Globus pallidus (tissue), 1 donor: ENCODE data around the gene LSG1.

Source experiments
- DNase-seq: peaks from one replicate; pipeline ENCODE4 v3.0.0-alpha.2; 2015; ENCODE audit warnings: low spot score

Gene LSG1

DNA sequence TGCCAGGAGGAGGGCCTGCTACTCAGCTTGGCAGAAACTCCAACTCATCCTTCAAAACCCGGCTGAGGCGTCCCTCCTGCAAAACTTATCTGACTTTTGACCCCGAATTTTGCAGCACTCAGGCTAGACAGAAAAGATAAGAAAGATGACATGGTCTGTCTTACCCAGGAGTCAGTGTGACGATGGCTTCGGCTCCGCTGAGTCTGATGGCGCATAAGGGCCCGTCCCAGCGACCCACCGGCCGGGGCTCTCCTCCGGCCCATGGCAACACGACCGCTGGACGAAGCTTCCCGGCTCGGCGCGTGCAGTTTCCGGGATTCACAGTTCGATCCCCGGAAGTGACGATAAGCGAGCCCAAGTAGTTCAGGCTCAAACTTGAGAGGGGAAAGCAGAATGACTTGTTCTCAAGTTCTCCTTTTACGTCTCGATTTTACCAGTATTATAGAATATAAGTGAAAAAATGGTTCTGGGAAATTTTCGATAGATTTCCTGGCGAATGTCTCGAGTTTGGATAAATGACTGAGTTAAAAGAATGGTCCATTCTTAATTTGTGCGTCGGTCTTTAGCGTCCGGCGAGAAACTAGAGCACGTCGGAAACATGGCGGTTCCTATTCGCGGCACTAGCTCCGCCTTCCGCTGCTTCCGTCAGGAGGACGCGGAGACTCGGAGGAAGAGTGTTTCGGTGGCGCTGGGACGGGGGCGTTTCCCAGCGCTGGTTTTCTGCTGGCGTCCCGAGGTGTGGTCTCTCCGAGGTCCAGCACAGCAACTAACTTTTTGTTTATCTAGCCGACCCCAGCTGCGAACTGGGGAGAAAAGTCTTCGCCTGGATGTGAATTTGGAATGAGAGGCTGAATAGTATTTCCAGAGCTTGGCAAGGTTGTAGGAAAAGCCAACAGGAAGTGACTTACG is at the start of gene LSG1:
LSG1 (minus strand) TSS at position 292 of the 909 bp plus-strand sequence; CDS start at position 263, 29 bp downstream.
- DNase-seq: peak; percentile 92

DNA sequence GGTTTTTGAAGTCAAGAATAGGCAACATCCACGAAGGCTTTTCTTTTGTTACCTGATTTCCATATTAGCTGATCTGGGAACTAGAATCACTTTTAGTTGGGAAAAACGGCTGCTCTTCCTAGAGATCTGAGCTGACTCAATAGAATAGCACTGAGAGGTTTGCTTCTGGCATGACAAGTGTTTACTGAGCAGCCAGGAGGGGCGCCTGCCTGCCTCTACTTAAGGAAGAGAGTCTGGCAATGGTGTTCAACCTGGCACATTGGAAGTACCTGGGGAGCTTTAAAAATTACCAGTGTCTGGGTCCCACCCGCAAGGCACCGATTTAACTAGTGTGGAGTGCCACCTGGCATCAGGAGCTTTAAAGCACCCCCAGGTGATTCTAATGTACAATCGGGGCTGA is 48.1 kb upstream of the LSG1 start:
- DNase-seq: no peak

DNA sequence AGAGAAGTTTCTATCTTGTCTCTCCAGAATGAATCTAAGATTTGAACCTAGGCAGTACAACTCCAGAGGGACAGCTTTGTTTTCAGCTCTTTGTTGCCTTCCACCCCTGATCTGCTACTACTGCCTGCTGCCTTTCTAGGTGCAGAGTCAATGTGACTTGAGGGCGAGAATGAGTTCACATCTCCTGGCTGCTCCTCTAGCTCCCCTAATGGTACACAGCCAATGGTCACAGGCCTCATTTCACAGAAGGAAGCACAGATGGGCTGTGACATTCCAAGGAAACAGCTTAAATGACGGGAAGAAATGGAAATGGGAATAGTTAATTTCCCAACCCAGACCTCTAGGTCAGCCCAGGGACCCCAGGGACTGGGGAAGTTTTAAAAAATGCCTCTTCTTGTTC is 46.1 kb upstream of the LSG1 start:
- no peak for DNase-seq

DNA sequence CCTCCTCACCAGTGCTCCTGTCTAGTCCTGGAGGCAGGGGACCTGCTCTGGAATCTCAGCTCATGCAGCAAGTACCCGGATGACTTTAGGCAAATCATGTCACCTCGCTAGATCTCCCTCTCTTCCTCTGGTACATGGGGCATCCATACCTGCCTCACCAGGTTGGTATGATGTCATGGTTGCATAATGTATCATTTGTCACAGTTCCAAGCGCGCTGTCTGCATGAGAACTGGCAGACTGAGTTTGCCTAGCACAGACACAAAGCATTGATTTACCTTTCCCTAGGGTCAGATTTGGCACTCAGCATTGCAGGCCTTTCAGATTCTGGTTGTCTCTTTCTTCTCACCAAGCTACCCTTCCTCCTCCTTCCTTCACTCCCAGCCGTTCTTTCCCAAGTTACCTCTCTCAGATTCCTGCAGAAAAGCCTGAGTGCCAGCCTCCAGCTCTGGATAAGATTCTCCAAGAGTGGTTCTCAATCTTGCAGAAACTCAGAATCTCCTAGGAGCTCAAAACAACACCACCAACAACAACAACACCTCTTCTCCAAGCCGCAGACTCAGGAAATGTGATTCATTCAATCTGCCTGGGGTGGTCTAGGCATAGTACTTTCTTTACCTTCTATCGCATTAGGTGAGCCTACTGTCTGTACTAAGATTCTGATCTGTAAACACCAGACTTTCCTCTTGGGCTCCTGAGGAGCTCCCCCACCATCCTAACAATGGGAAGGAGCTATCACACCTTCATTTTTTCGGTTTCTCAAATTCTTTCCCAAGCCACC is 43.2 kb upstream of the LSG1 start:
- no peak for DNase-seq

DNA sequence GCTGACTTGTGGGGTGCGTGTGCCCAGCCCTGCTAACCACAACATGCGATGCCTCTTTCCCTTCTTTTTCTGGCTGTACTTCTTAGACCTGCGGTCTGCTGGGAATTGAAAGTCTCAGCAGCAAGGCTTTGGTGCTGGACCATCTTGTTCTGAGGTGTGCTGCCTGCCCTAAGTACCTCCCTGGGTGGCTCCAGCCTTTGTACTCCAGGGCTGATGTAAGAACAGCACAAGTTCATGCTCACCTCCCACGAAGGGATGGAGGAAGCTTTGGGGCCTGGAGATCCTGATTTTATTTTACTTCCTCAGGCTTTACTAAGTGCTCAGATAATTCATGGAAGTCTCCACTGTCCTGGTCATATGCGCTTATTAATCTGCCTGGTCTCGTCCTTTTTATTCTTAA is 42.6 kb upstream of the LSG1 start:
- no peak for DNase-seq

DNA sequence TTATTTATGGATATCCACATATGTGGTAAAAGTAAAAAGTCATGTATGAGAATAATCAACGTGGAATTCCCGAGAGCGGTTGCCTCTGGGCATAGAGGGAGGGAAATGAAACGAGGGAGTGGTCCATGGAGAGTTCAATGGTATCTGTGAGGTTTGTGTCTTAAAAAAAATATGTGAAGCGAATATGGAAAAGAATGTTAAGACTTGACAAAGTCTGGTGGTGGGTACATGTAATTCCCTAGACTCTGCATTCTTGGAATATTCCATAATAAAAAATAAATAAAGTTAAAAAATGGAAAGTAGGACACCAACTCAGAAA is 42.1 kb upstream of the LSG1 start:
- DNase-seq: no peak

DNA sequence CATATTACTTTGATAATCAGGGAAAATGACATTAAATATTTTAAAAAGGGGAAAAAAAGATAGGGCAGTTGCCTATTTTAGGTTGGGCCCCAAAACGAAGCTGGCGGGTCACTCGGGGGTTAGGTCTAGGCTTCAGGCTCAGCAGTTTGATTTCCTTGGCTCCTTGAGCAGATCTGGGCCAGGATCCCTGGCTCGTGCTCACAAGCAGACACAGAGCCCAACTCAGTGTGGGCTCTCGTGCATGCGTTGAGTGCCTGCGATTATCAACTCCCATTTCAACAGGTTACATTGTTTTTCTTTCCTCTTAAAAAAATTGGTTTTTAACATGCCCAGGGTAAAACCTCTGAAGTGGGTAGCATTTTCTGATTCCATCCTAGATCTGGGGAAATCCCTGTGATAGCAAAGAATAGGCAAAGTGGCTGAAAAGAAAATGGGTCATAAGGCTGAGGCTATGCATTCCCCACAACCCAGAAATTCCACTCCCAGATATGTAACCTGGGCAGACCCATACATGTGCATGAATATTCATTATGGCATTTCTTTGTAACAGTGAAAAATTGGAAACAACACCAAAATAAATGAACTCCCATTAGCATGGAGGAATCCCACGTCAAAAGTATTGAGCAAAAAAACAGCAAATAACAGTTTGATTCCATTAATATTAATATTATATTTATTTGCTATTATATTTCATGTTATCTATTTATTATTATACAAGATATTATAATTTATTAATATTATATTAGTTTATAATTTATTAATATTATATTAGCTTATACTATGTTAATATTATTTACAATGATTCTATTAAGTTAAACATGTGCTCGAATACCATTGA is 41.5 kb upstream of the LSG1 start:
- DNase-seq: no peak

DNA sequence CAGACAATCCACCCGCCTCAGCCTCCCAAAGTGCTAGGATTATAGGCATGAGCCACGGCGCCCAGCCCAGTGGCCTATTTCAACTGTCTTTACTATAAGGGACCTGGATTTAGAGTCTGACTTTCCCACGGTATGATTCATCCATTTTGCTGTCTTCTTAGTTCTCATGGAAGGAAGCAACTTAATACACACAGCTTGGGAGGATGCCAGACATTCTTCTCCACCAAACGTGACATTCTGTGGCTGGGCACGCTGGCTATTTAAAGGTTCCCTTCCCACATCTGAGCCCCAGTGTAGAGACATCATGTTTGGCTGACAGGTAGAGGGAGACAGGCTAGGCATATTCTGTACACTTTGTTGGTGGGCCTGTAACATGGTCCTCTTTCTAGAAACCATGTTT is 39.9 kb upstream of the LSG1 start:
- no peak for DNase-seq

DNA sequence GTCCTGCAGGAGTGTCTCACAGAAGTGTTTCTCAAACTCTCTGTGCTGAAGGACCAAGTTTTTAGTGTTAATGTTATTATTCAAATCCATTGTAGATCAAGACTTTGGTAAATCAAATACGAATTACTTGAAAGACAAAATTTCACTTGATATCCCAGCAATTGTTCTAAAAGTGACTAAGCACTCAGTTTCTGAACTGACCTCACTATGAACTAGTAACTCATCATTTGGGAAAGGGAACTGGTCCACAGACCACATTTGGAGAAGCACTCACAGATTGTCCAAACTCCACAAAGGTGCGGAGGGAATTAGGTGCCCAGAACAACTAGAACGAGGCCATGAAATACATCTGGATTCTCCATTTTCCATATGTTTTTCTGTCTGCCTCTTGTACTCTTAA is 39.3 kb upstream of the LSG1 start:
- no peak for DNase-seq

DNA sequence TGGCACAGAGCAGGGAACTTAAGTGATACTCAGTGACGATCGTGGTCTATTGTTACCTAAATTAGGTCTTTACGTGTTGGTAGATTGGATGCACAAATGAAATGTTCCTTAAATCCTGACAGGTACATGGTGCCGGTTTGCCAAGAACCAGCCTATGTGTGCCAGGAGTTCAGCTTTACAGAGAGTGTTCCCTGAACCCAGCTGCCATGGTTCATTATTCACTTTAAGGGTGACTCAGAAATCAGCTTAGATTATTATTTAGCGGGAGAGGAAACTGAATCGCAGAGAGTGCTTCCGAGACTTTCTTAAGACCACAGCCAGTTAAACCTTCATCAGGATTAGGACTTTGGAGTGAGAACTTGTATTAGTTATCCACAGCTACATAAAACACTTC is 35.2 kb upstream of the LSG1 start:
- no peak for DNase-seq

DNA sequence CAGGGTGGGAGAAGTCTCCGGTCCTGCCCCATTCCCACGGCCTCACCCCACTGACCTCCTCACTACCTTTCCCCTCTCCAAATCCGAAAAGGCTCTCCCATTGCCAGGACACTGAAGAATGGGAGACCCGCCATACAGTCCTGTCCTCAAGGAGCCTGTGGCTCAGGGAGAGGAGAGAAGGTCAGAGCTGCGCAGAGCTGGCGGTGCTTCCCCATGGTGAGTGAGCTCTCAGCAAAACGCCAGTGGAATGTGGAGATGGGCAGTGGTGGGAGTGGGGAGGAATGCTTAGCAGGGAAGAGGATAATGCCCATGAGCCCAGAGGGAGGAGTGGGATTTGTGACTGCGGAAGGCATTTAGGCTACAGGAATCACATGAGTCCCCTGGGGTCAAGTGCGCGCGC is 33.8 kb upstream of the LSG1 start:
- no peak for DNase-seq

DNA sequence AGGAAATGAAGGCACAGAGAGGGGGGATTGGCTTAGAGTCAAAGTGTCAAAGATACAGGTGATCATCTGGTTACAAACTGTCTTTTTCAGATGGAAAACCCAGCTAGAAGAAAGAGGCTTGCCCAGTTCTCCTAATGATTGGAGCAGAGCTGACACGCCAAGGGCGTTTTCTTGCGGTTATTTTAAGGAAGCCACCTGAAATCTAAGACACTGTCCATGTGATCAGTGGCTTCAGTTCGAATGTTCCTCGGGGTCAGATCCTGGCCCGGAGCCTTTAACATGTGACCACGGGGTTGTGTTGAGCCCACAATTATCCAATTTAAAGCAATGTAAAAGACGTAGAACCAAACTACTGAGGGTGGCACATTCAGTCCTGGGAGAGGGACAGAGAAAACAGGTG is 33.2 kb upstream of the LSG1 start:
- DNase-seq: no peak

DNA sequence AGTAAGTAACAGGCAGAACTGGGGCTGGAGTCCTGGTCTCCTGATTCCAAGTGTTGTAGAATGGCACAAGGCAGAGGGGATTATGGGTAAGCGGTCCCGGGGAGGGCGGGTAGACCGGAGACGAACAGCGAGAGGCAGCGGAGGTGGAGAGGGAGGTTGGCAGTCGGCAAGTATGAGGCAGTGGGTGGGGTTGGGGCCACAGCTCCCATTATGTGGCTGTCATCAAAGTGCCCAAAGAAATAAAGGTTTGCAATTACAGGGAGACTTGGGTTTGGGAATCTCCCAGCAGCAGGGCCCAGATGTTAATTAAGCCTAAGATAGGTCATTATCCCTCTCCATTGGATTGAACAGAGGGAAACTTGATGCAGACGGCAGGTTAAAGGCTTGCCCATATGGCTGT is 30.6 kb upstream of the LSG1 start:
- no peak for DNase-seq

DNA sequence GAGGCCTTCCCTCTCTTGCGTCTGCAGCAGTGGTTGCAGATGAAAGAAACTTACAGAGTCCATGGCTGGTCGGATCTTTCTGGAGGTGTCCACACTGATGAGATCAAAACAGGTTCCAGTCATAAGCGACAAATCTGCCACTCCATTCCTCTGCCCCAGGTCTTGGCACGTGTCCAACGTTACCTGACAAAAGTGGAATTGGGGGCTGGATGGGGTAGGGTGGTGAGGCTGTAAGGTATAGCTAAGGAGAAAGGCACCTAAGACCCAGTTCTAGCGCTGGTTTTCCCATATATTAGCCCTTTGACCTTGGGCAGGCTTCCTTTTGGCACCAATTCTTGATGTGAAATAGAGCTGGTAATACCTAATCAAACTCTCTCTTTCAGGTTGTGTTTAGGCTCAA is 24.7 kb upstream of the LSG1 start:
- no peak for DNase-seq

DNA sequence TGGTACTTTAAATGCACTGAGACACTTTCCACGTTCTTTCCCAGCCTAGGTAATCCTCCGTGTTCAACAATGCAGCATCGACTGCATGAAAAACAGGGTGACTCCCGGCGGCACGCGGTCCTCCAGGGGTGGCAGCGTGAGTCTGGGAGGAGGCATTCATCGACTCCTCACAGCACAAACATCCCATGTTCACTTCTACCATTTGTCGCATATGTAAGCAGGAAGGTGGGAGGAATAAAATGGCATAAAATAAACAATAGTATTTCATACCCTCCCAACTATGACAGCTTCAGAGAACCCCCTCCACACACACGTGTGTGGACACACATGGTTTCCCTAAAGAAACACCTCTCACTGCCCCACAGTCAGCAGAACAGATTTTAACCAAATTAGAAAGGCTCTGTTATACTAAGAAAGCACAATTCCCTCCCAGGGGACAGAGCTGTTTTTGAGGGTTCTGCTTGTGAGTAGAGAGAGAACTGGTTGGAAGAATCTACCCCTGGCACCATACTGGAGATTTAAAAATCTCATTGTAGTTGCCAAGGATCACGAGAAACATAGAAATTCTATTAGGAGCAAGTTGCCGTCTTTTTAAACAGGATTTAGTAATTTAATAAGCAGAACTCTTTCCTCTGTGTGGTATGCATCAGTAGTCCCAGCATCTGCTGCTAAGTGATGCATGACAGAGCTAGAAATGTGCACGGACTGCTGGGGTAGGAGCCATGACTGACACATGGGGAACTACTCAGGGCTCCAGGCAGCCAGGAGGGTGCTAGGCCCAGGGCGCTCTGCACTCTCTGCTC is 19.7 kb upstream of the LSG1 start:
- DNase-seq: no peak

DNA sequence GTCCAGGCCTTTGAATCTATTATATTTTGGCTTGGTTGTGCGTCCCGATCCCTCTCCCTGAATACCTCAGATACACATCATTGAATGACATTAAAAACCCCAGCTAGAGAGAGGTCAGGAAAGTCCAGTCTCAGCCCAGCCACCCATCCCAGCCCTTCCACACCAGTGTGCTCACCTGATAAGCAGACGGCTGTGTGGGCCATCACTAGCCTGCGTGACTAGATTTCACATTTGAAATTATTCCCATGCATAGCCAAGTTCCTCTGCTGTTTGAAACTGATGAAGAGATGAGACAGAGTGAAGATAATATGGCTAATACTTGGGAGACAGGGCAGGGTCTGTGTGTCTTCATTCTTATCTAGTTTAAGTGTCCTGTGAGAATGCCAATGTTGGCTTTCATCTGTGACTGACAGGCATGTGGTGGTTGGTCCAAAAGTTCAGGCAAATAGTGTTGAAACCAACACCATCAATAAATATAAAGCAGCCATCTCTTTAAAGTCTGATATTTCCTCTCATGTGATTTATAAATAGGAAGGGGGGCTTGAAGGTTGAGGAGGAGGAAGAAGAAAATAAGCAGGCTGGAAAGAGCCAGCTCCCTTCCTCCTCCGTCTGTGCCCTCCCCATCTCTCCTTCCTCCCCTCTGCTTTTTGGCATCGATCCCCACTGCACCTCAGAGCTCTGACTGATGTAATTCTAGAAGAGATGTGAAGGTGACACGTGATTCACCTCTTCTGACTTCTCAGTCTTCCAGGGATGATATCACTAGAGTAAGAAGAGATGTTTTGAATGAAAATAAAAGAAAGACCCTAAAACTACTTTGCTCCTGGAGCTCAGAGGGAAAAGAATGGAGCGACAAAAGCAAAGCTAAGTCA is 18.7 kb upstream of the LSG1 start:
- no peak for DNase-seq

DNA sequence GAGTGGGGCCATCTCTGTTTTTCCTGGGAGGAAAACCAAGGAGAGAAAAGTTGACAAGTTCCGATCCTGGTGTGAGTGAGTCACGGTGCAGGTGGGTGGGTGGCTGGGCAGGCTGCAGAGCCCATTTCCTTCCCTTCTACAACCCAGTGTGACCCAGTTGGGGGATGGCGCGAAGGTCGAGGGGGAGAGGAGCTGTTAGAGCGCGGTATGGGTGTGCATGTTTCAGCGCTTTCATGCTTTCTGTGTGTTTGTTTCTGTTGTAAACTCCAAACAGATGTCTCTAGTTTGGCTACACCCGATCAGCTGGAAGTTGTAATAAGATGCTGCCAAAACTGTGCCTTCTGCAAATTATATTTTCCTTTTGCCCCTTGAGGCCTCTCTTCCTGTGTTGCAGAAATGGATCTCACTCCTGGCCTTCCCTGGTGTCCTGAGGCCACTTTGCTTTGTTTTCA is 17.5 kb upstream of the LSG1 start:
- no peak for DNase-seq

DNA sequence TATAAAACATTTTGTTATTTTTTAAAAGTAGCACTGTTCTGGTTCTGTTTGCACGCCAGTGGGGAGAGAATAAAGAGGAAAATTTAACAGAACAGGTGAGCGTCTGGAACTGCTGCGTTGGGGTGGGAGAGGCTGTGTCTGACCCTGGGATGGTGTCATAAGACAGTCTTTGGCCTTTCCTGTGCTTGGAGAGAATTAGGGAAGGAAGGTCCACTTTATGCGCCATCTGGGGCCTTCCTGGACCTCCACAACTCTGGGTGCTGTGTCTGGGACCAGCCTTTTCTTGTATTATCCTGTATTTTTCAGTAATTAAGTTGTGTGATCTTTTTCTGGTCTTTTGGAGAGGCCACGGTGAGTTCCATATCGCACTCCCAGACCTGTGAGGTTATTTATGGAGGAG is 17.0 kb upstream of the LSG1 start:
- DNase-seq: no peak

DNA sequence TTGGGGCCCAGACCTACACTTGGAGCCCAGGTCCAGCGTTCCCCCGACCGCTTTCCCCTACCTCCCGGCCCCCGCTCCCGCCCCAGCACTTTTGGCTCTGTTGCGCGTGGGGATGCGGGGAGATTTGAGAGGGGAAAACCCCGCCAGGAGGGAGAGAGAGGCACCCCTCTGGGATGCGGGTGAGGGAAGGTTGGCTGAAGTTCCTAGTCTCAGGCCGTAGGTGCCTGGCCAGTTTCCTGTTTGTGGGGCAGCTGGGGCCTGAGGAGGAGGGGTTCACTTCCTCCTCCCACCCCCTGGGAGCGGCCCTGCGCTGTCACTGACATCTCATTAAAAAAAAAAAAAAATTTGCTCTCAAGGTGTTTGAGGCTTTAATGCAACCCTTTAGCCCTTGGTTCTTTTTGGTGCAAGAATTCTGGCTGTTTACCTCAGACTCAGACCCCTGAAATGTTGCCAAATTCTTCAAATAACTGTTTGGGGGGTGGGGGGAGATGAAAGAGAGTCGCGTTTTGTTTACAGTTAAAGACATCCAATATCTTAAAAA is 16.3 kb upstream of the LSG1 start:
- no peak for DNase-seq

DNA sequence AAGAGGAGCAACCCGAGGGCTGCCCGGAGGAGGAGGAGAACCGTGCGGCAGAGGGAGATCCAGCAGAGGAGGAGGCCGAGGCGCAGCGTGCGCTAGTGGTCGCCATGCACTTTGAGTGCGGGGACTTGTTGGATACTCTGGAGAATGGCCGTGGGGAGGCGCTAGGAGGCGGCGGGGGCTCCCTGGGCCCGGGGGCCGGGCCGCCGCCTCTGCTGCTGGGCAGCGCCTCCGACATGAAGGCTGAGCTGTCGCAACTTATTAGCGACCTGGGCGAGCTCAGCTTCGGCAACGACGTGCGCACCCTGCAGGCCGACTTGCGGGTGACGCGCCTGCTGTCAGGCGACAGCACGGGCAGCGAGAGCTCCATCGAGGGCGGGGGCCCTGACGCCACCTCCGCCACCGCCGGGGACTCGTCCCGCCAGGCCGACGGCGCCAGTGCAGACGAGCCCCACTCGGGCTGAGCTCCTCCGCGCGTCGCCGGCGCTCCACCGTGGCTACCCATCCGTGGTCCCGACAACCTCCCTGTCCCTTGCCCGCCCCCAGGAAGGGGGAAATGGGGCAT is 15.7 kb upstream of the LSG1 start:
- peak; percentile 19 for DNase-seq
